GM23248 (cell line): ENCODE data around the gene VGLL3.

Experiments used
- EZH2 ChIP-seq: fragments of 200-600 bp; sonication (generic); IDR thresholded peaks from 2 replicates; pipeline ENCODE4 v1.6.1; 2018; ENCODE audit warnings: antibody characterized with exemption, mild to moderate bottlenecking; ENCODE audit not compliant: insufficient read depth, poor library complexity, severe bottlenecking
- EZH2phosphoT487 ChIP-seq: fragments of 200-600 bp; sonication (generic); IDR thresholded peaks from 2 replicates; pipeline ENCODE4 v1.6.1; 2018; ENCODE audit warnings: antibody characterized with exemption, moderate library complexity, mild to moderate bottlenecking, low read depth; ENCODE audit not compliant: insufficient read depth

DNA sequence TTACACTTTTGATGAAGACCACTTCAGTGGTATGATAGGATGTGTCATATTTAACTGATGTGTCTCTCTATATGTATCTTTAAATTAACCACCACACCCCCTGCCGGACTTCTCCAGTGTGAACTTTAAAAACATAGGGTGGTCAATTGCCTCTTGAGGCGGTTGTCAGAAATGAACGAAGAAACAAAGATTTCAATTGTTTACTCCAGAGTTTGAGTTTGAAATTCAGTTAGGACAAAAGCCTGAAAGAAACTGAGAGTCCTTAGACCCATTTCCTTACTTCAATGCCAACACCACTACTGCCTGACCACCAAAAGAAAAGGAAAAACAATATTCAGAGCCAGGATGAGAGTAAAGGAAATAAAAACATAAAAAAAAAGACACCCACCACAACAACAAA, 40.2 kb downstream of the VGLL3 start:
- TF ChIP-seq EZH2 (no peak), EZH2phosphoT487 (no peak)
